GM10266 (cell line): ENCODE results near the gene PKD2.
"Not testable (repeated sequence)": the region's sequence is repeated elsewhere in the genome, so short reads cannot be mapped to it uniquely, and the experiment has no call there.

ENCODE experiments used
- DNase-seq: peaks from one replicate; pipeline ENCODE4 v3.0.0; 2012; ENCODE audit errors: extremely low spot score
- CTCF ChIP-seq: IDR thresholded peaks from 2 replicates; pipeline ENCODE4 v1.5.1; 2012; ENCODE audit warnings: mild to moderate bottlenecking, low read depth; ENCODE audit not compliant: control insufficient read depth, insufficient read depth; ENCODE audit errors: missing control alignments

The PKD2 gene

GRCh38 chr4:88109123-88109881 is 101.9 kb downstream of the PKD2 start:
- no peak for DNase-seq
- TF ChIP-seq CTCF = no peak

- DNase-seq = no peak
- TF ChIP-seq CTCF = no peak
These were observed 103.4 kb downstream of the PKD2 start for GRCh38 chr4:88110826-88111225.

GRCh38 chr4:88112856-88113255 is 105.4 kb downstream of the PKD2 start:
- no peak for DNase-seq
- TF ChIP-seq CTCF = no peak

GRCh38 chr4:88115587-88115986 is 108.2 kb downstream of the PKD2 start:
- DNase-seq = no peak
- no peak for TF ChIP-seq CTCF

- no peak for DNase-seq
- TF ChIP-seq CTCF = no peak
These were observed 112.5 kb downstream of the PKD2 start for GRCh38 chr4:88119943-88120342.

- not testable (repeated sequence) for DNase-seq
These were observed 114.8 kb downstream of the PKD2 start for GRCh38 chr4:88122260-88122659.
